ENCODE data around the gene ADGRF1. TPM values are rescaled to one million over a fixed set of nuclear protein-coding genes. Genes with fewer than 3 reads are reported as not detected.

ADGRF1 gene
- total RNA-seq, 4 donors from 2014 or later, result 7.4 to 57.0 (median 43.6) TPM

- 86 to 90% methylated on average over 3 of the region's 3 CpGs for WGBS, 2 donors
Measured at GRCh38 chr6:47022191-47022590, 19.9 kb downstream of the ADGRF1 start.

GRCh38 chr6:47019941-47020340, 22.2 kb downstream of the ADGRF1 start:
- Histone ChIP-seq H3K4me1 (no peaks in the 10 kb centered on the region), H3K36me3 (no peaks in the 10 kb centered on the region), H3K27me3 (no peaks in the 10 kb centered on the region), H3K4me3 (no peak overlapping the region), H3K9me3 (no peaks in the 10 kb centered on the region), H3K27ac (no peak overlapping the region)
- intact Hi-C loops (cut with DNase I), result no loop called here
- no peak for TF ChIP-seq POLR2A (IDR thresholded peaks at IDR 0.05)
- TF ChIP-seq, protein P1, sequence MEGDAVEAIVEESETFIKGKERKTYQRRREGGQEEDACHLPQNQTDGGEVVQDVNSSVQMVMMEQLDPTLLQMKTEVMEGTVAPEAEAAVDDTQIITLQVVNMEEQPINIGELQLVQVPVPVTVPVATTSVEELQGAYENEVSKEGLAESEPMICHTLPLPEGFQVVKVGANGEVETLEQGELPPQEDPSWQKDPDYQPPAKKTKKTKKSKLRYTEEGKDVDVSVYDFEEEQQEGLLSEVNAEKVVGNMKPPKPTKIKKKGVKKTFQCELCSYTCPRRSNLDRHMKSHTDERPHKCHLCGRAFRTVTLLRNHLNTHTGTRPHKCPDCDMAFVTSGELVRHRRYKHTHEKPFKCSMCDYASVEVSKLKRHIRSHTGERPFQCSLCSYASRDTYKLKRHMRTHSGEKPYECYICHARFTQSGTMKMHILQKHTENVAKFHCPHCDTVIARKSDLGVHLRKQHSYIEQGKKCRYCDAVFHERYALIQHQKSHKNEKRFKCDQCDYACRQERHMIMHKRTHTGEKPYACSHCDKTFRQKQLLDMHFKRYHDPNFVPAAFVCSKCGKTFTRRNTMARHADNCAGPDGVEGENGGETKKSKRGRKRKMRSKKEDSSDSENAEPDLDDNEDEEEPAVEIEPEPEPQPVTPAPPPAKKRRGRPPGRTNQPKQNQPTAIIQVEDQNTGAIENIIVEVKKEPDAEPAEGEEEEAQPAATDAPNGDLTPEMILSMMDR (IDR thresholded peaks at IDR 0.05), result no peak
- no peak for DNase-seq
- 87 to 88% methylated on average over 5 of the region's 5 CpGs for WGBS, 2 donors

More at GRCh38 chr6:47022191-47022590, 19.9 kb downstream of the ADGRF1 start:
- no peak for TF ChIP-seq POLR2A (IDR thresholded peaks at IDR 0.05)
- TF ChIP-seq, protein P1 (IDR thresholded peaks at IDR 0.05), result no peak
- H3K36me3 ChIP-seq, result no peaks in the 10 kb centered on the region
- no peak for DNase-seq
- no peaks in the 10 kb centered on the region for H3K27me3 ChIP-seq
- no peak overlapping the region for H3K4me3 ChIP-seq
- H3K9me3 ChIP-seq, result no peaks in the 10 kb centered on the region
- intact Hi-C loops (cut with DNase I), result no loop called here
- H3K27ac ChIP-seq, result no peak overlapping the region
- H3K4me1 ChIP-seq, result no peaks in the 10 kb centered on the region

- Histone ChIP-seq H3K4me1 (no peaks in the 10 kb centered on the region), H3K27ac (no peak overlapping the region), H3K4me3 (no peak overlapping the region), H3K27me3 (no peaks in the 10 kb centered on the region), H3K36me3 (no peaks in the 10 kb centered on the region), H3K9me3 (no peaks in the 10 kb centered on the region)
- no peak for DNase-seq
- WGBS, 2 donors, result 87 to 95% methylated on average over 2 of the region's 2 CpGs
- intact Hi-C loops (cut with DNase I), result no loop called here
- TF ChIP-seq, protein P1 (IDR thresholded peaks at IDR 0.05), result no peak
- no peak for TF ChIP-seq POLR2A (IDR thresholded peaks at IDR 0.05)
Measured at GRCh38 chr6:47016909-47017308, 25.2 kb downstream of the ADGRF1 start.

- Histone ChIP-seq H3K27ac (no peak overlapping the region), H3K4me1 (no peaks in the 10 kb centered on the region), H3K9me3 (no peaks in the 10 kb centered on the region), H3K36me3 (no peaks in the 10 kb centered on the region), H3K4me3 (no peak overlapping the region), H3K27me3 (no peaks in the 10 kb centered on the region)
- DNase-seq, result no peak
- intact Hi-C loops (cut with DNase I), result no loop called here
- no peak for TF ChIP-seq POLR2A (IDR thresholded peaks at IDR 0.05)
- 65 to 75% methylated on average over 4 of the region's 4 CpGs for WGBS, 2 donors
Measured at GRCh38 chr6:47016261-47016660, 25.9 kb downstream of the ADGRF1 start.

DNA sequence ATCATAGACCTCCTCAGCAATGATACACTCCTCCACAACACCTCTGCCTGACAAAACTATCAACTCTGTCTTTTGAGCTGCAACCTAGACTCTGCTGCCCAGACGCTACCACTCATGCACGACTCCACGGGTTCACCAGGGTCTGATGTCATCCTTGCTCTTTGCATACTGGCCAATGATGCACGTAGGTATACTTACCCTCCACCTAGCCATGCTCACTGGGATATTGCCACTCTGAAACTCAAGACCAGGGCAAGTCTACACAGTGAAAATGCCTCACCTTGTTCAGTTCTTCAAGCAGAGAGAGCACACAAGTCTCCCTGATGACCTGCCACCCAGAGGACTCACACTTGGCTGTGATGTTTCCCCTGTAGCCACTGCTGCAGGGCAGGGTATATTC, 27.7 kb downstream of the ADGRF1 start:
- WGBS, 2 donors, result 79 to 93% methylated on average over 4 of the region's 4 CpGs
- H3K27ac ChIP-seq, result no peak overlapping the region
- no peaks in the 10 kb centered on the region for H3K4me1 ChIP-seq
- no peak for TF ChIP-seq POLR2A (IDR thresholded peaks at IDR 0.05)
- TF ChIP-seq, protein P1 (IDR thresholded peaks at IDR 0.05), result no peak
- no peak overlapping the region for H3K4me3 ChIP-seq
- intact Hi-C loops (cut with DNase I), result no loop called here
- H3K36me3 ChIP-seq, result no peaks in the 10 kb centered on the region
- no peaks in the 10 kb centered on the region for H3K27me3 ChIP-seq
- H3K9me3 ChIP-seq, result no peaks in the 10 kb centered on the region
- DNase-seq, result no peak

DNA sequence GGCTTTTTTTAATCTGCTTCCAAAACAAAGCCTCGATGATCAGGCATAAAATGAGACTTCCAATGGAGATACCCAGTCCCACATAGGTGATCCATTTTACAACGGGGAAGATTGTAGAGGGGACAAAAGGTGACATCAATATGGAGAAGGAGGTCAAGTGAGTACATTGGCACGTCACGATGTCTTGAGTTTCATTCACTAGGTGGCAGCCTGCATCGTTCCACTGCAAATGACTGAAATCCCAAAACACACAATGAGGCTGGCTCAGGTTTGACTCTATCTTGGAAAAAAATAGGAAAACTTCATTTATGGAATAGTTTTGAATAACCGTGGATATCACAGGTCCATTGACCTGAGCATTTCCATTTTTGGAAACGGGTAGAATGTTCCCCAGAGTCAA, 32.5 kb downstream of the ADGRF1 start:
- H3K27ac ChIP-seq, result no peak overlapping the region
- intact Hi-C loops (cut with DNase I), result no loop called here
- no peak overlapping the region for H3K4me3 ChIP-seq
- no peak for DNase-seq
- H3K4me1 ChIP-seq, result no peaks in the 10 kb centered on the region
- WGBS, 2 donors, result 77 to 86% methylated on average over 7 of the region's 7 CpGs
- no peaks in the 10 kb centered on the region for H3K27me3 ChIP-seq
- TF ChIP-seq, protein P1 (IDR thresholded peaks at IDR 0.05), result peak in 1 of 6 experiments; percentile 11
- no peak for TF ChIP-seq POLR2A (IDR thresholded peaks at IDR 0.05)
- H3K36me3 ChIP-seq, result no peaks in the 10 kb centered on the region
- no peaks in the 10 kb centered on the region for H3K9me3 ChIP-seq
